Measurements from ENCODE around the gene OAS3.
A peak's percentile ranks its signal among the peaks of the same experiment; 100 is the strongest.

Gene OAS3

DNA sequence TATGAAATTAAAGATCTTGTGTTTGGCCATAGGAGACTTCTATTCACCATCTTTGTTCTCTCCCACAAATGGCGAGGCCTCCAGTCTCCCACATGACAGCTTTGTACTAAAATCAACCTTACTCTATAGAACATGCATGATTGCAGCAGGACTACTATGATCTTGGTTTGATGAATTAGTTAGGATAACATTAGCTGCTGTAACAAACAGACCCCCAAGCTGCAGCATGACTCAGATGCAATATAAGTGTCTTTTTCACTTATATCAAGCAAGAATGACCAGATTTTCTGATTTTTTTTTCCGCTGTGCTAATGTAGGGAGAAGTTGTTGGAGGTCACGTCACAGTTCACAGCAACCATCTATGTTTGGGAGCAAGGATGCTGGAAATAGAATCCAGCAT, 10.8 kb upstream of the OAS3 start:
- Histone ChIP-seq H4K20me1 (no peaks in the 10 kb centered on the region), H3K9ac (no peak overlapping the region), H3K4me1 (peaks cover 10% of the 10 kb centered on the region; the same call in 1 of the 2 replicates), H3K27me3 (no peaks in the 10 kb centered on the region), H3K4me2 (no peak overlapping the region), H3K4me3 (no peak overlapping the region), H3K36me3 (no peaks in the 10 kb centered on the region), H3K9me3 (peaks cover 20% of the 10 kb centered on the region), H3K27ac (no peak overlapping the region)
- no peak for TF ChIP-seq Cebpa-rat (IDR thresholded peaks at IDR 0.05)

DNA sequence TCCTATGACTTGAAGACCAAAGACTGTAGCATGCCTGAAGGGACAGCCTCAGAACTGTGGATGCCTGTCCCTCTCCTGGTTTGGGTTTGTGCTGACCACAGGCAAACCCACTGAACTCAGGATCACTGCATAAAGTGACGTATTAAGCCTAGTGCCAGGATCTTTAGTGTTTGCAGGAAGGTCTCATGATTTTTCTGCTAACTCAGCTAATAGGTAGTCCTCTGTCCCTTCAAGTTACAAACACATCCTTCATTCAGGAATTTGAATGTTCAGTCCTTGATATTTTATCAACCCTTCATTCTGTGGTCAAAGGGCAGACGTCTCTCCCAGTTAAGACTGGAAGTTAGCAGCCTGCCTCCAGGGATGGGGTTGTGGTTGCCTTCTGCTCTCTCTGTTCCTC, 10.3 kb upstream of the OAS3 start:
- Histone ChIP-seq H3K4me1 (peaks cover 10% of the 10 kb centered on the region; the same call in 1 of the 2 replicates), H3K9ac (no peak overlapping the region), H3K27me3 (no peaks in the 10 kb centered on the region), H3K4me3 (no peak overlapping the region), H3K27ac (no peak overlapping the region), H3K4me2 (no peak overlapping the region), H3K9me3 (peaks cover 20% of the 10 kb centered on the region), H4K20me1 (no peaks in the 10 kb centered on the region), H3K36me3 (no peaks in the 10 kb centered on the region)
- no peak for TF ChIP-seq Cebpa-rat (IDR thresholded peaks at IDR 0.05)

DNA sequence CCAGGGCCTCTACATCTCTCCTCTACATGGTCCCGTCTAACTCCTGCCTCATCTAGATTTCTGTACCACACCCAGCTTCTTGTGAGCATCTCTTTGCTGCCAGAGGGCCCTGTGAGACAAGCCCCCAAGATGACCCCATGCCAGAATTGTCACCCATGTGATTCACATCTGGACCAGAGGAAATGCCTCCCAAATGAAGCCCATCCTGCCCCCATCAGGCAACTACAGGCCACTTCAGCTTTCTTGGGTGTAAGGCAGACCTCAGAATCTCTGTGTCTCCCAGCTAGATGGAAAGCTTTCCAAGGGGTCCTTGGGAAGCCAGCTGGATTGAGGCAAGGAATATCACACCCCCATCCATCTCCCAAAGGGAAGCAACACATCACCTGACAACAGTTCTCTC, 9.3 kb upstream of the OAS3 start:
- peaks cover 10% of the 10 kb centered on the region; the same call in 1 of the 2 replicates for H3K4me1 ChIP-seq
- H3K36me3 ChIP-seq, result no peaks in the 10 kb centered on the region
- peaks cover 20% of the 10 kb centered on the region for H3K9me3 ChIP-seq
- no peak overlapping the region for H3K9ac ChIP-seq
- H3K27me3 ChIP-seq, result no peaks in the 10 kb centered on the region
- no peaks in the 10 kb centered on the region for H4K20me1 ChIP-seq
- TF ChIP-seq Cebpa-rat (IDR thresholded peaks at IDR 0.05), result no peak
- H3K27ac ChIP-seq, result no peak overlapping the region
- no peak overlapping the region for H3K4me3 ChIP-seq
- no peak overlapping the region for H3K4me2 ChIP-seq

DNA sequence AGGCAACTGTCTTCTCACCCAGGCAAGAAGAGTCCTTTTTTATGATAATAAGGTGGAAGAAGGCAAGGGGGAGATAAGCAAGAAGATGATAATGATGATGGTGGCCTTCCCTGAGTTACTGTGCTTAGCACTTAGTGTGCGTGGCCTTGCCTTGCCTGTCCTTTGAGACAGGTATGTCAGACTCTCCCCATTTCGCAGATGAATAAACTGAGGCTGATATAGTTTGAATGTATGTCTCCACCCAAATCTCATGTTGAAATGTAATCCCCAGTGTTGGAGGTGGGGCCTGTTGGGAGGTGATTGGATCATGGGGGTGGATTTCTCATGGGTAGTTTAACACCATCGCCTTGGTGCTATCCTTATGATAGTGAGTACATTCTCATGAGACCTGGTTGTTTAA, 8.6 kb upstream of the OAS3 start:
- no peak overlapping the region for H3K4me2 ChIP-seq
- no peak for TF ChIP-seq Cebpa-rat (IDR thresholded peaks at IDR 0.05)
- no peak overlapping the region for H3K4me3 ChIP-seq
- H3K36me3 ChIP-seq, result no peaks in the 10 kb centered on the region
- H3K9me3 ChIP-seq, result peaks cover 20% of the 10 kb centered on the region
- peaks cover 9% of the 10 kb centered on the region; the same call in 1 of the 2 replicates for H3K4me1 ChIP-seq
- H4K20me1 ChIP-seq, result no peaks in the 10 kb centered on the region
- no peak overlapping the region for H3K27ac ChIP-seq
- no peaks in the 10 kb centered on the region for H3K27me3 ChIP-seq
- H3K9ac ChIP-seq, result no peak overlapping the region

DNA sequence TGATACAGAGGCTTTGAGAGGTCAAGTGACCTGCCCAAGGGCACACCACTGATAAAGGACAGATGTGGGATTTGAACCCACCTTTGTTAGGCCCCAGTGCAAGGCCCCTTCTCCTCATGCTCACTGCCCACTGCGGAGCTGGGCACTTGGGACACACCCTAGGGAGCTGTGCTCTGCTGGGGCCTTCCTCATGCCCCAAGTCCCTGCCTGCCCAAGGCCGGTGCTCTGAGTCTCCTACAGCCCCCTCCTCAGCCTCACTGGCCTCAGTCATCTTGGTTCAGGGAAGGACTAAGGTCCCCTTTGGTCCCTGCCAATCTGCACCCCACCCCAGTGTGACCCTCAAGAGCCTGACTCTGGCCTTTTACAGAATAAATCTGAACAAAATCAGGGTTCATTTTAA, 7.9 kb upstream of the OAS3 start:
- Histone ChIP-seq H4K20me1 (no peaks in the 10 kb centered on the region), H3K4me3 (no peak overlapping the region), H3K27me3 (no peaks in the 10 kb centered on the region), H3K4me2 (no peak overlapping the region), H3K27ac (no peak overlapping the region), H3K9ac (no peak overlapping the region), H3K9me3 (peaks cover 20% of the 10 kb centered on the region), H3K4me1 (peaks cover 3% of the 10 kb centered on the region; the same call in 1 of the 2 replicates), H3K36me3 (no peaks in the 10 kb centered on the region)
- TF ChIP-seq Cebpa-rat (IDR thresholded peaks at IDR 0.05), result no peak

DNA sequence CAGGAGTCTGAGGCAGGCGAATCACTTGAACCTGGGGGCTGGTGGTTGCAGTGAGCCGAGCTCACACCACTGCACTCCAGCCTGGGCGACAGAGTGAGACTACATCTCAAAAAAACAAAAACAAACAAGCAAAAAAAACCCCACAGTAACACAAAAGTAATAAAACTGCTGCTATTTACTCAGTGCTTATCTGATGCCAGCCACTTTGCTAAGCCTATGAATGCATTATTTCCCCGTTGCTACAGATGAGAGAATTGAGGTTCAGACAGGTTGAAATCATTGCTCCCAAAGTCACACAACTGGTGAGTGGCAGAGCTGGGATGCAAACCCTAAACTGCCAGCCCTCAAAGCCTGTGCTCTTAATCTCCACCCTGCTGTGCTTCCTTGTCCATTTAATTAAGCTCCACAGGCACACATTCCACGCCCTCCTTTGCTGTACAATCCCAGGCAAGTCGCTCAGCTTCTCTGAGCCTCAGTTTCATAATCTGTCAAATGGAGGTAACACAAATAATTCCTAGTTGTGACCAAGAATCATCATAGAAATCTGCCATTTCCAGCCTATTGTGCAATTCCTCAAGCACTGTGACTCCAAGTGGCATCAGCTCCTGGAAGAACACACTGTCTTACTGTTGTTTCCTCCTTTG, 5.7 kb upstream of the OAS3 start:
- H3K4me3 ChIP-seq, result no peak overlapping the region
- no peaks in the 10 kb centered on the region for H3K4me1 ChIP-seq
- no peak overlapping the region for H3K4me2 ChIP-seq
- H3K9me3 ChIP-seq, result peaks cover 14% of the 10 kb centered on the region
- no peak for TF ChIP-seq Cebpa-rat (IDR thresholded peaks at IDR 0.05)
- no peaks in the 10 kb centered on the region for H3K36me3 ChIP-seq
- no peaks in the 10 kb centered on the region for H3K27me3 ChIP-seq
- no peak overlapping the region for H3K9ac ChIP-seq
- H4K20me1 ChIP-seq, result no peaks in the 10 kb centered on the region
- no peak overlapping the region for H3K27ac ChIP-seq

DNA sequence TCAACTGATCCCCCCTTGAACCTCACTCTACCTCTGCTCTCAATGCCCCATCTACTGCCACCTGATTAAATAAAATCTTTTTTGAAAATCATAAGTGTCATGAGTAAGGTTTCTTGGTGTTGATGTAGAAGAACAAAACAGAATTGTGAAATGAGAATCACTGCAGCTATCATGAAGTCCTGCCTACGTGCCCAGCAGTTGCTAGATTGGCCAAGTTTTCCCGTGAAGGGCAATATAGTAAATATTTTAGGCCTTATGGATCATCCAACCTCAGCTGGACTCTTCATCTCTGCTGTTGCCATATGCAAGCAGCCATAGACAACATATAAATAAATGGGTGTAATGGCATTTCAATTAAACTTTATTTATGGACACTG, 5.2 kb upstream of the OAS3 start:
- TF ChIP-seq Cebpa-rat (IDR thresholded peaks at IDR 0.05), result no peak

DNA sequence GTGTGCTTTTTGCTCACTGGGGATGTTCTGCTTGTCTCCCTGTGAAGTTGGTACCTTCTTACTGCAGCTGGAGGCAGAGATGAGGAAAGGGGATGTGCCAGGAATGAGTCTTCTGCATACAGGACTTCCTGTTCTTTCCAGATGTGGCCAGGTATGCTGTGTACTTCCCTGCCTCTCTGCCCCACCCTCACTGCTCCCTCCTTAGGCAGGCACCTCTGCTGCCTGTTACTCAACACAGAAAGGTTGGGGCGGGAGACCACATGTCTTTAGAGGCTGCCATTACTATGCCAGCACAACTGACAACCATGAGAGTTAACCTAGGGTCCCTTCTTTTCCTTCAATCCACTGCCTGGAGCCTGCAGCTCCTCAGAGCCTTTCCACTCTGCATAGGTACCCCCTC, 2.0 kb upstream of the OAS3 start:
- Histone ChIP-seq H3K27me3 (no peaks in the 10 kb centered on the region), H4K20me1 (no peaks in the 10 kb centered on the region), H3K27ac (no peak overlapping the region), H3K4me3 (no peak overlapping the region), H3K4me2 (no peak overlapping the region), H3K9me3 (no peaks in the 10 kb centered on the region), H3K36me3 (0 out of 2 replicates have a peak, but pooled peaks cover under 1% of the 10 kb centered on the region), H3K4me1 (peaks cover 24% of the 10 kb centered on the region), H3K9ac (no peak overlapping the region)
- TF ChIP-seq Cebpa-rat (IDR thresholded peaks at IDR 0.05), result no peak

More for the DNA sequence above, 5.2 kb upstream of the OAS3 start:
- peaks cover 9% of the 10 kb centered on the region for H3K9me3 ChIP-seq
- no peak overlapping the region for H3K4me2 ChIP-seq
- H3K27me3 ChIP-seq, result no peaks in the 10 kb centered on the region
- no peak overlapping the region for H3K9ac ChIP-seq
- H3K36me3 ChIP-seq, result no peaks in the 10 kb centered on the region
- H4K20me1 ChIP-seq, result no peaks in the 10 kb centered on the region
- H3K27ac ChIP-seq, result no peak overlapping the region
- H3K4me3 ChIP-seq, result no peak overlapping the region
- H3K4me1 ChIP-seq, result no peaks in the 10 kb centered on the region

DNA sequence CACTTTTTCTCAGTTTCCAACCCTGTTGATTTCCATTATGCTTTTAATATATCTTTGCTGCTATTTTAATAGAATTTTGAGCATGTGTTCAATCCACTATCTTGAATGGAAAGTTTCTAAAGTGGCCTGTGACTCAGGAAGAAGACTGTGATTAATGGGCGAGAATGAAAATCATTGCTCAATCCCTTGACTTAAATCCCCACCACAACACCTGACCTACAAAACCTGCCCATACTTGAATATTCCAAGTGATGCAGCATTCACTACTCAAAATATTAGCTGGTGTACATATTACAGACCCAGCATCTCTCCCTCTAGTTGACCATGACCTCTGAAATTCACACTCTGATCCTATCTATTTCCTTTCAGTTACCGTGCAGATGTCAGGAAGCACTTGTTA, 1.3 kb upstream of the OAS3 start:
- H3K4me2 ChIP-seq, result no peak overlapping the region

DNA sequence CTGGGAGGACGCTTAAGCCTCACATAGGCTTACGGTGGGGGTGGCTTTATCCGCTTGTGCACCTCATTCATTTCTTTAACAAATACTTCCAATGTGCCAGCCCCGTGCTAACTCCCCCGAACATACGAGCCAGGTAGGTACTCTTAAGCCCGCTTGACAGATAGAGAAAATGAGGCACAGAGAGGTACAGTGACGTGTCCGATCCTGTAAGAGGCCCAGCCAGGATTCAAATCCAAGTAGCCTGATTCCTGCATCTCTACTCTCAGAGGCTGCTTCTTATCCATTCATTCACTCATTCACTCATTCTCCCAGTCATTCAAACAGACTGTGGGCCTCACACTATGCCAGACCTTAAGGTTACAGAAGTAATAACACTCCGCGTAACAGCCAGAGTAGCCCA, 477 bp downstream of the OAS3 start:
- Histone ChIP-seq H3K4me2 (peak overlapping the region; percentile 92), H3K4me3 (peak overlapping the region; percentile 78), H3K4me1 (peaks cover 24% of the 10 kb centered on the region), H4K20me1 (no peaks in the 10 kb centered on the region), H3K27me3 (no peaks in the 10 kb centered on the region), H3K27ac (peak overlapping the region; percentile 83), H3K9ac (peak overlapping the region; percentile 82), H3K36me3 (peaks cover 8% of the 10 kb centered on the region; the same call in 1 of the 2 replicates), H3K9me3 (no peaks in the 10 kb centered on the region)
- TF ChIP-seq Cebpa-rat (IDR thresholded peaks at IDR 0.05), result no peak

More for the DNA sequence above, 1.3 kb upstream of the OAS3 start:
- TF ChIP-seq Cebpa-rat (IDR thresholded peaks at IDR 0.05), result no peak
- Histone ChIP-seq H3K27me3 (no peaks in the 10 kb centered on the region), H3K4me1 (peaks cover 24% of the 10 kb centered on the region), H4K20me1 (no peaks in the 10 kb centered on the region), H3K9me3 (no peaks in the 10 kb centered on the region), H3K9ac (no peak overlapping the region), H3K27ac (no peak overlapping the region), H3K36me3 (peaks cover 7% of the 10 kb centered on the region; the same call in 1 of the 2 replicates), H3K4me3 (no peak overlapping the region)

All from BLaER1 (cell line).